Measurements from ENCODE around the gene AMMECR1L. TPM values are rescaled to one million over a fixed set of nuclear protein-coding genes. Genes with fewer than 3 reads are reported as not detected.

The AMMECR1L gene
- polyA plus RNA-seq, 2 of the 4 experiments (the other 2 are of a cell fraction), result 15.6 to 23.0 TPM

DNA sequence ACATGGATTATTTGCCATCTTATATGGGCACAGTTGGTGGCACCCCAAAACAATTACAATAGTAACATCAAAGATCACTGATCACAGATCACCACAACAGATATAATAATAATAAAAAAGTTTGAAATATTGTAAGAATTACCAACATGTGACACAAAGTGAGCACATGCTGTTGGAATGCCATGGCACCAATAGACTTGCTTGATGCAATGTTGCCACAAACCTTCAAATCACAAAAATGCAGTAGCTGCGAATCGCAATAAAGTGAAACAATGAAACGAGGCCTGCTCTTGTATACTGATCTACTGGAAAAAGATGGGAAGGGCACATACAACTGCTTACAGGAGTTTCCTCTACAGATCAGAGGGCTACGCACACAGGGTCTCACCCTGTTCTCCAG is 32.2 kb upstream of the AMMECR1L start (continued):
- no peak for TF ChIP-seq HOXA7 (CRISPR knock-in tag; IDR thresholded peaks at IDR 0.05)
- no peak for TF ChIP-seq RAD21 (conservative IDR thresholded peaks at IDR 0.05 in 1 of 2, IDR thresholded peaks at IDR 0.05 in 1 of 2)
- TF ChIP-seq ZNF302 (CRISPR knock-in tag; IDR thresholded peaks at IDR 0.05), result no peak
- TF ChIP-seq NR3C1 (IDR thresholded peaks at IDR 0.05), result no peak
- TF ChIP-seq CEBPB (IDR thresholded peaks at IDR 0.05), result no peak
- no peak for TF ChIP-seq EHF (CRISPR knock-in tag; IDR thresholded peaks at IDR 0.05)
- TF ChIP-seq FOSB (CRISPR knock-in tag; IDR thresholded peaks at IDR 0.05), result no peak

DNA sequence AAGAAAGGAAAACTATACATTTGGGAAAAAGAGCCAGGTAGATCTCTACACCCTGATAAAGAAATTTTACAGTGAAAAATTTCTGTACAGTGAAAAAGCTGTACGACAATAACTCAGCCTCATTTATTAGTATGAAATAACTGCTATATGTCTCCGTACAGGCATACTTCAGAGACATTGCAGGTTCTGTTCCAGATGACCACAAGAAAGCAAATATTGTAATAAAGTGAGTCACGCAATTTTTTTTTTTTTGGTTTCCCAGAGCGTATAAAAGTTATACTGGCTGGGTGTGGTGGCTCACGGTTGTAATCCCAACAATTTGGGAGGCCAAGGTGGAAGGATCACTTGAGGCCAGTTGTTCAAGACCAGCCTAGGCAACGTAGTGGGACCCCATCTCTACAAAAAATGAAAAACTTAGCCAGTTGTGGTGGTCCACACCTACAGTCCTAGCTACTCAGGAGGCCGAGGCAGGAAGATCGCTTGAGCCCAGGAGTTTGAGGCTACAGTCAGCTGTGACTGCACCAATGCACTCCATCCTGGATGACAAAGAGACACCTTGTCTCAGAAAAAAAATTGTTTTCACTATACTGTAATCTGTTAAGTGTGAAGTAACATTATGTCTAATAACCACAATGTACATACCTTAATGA is 28.2 kb upstream of the AMMECR1L start:
- CTCF ChIA-PET, result no interaction called here
- 30% methylated on average over 8 of the region's 8 CpGs for WGBS (ENCODE audit: missing lambda C conversion rate)
- peak; percentile 18; the same call in 1 of the 2 replicates for TF ChIP-seq MAX (IDR thresholded peaks at IDR 0.05)
- TF ChIP-seq CHD4 (IDR thresholded peaks at IDR 0.05; ENCODE audit: borderline replicate concordance), result no peak
- TF ChIP-seq EHF (CRISPR knock-in tag; IDR thresholded peaks at IDR 0.05), result no peak
- TF ChIP-seq JUNB (IDR thresholded peaks at IDR 0.05), result 0 out of 2 replicates have a peak, but pooled peaks have one; percentile 38
- TF ChIP-seq CEBPB (IDR thresholded peaks at IDR 0.05), result peak in 1 of 2 experiments; percentile 37; a peak in 1 of 4 replicates
- no peak for TF ChIP-seq RNF2 (IDR thresholded peaks at IDR 0.05; ENCODE audit: borderline replicate concordance, low read depth)
- peak; percentile 63 for TF ChIP-seq FOSL2 (IDR thresholded peaks at IDR 0.05)
- TF ChIP-seq FOSL2 (CRISPR knock-in tag; IDR thresholded peaks at IDR 0.05), result peak; percentile 85
- ATAC-seq (peak; percentile 88), FAIRE-seq (no peak), DNase-seq (ENCODE audit: low read depth in 1 of 2, low spot score in 1 of 2) (peak; percentile 31 to 65)
- Histone ChIP-seq H3K4me3 (no peak overlapping the region), H3K9me3 (no peaks in the 10 kb centered on the region), H3K4me2 (peak overlapping the region; percentile 19; the same call in 1 of the 3 replicates), H3K4me1 (peaks cover 11% of the 10 kb centered on the region; the same call in 2 of the 3 replicates), H3K27ac (0 out of 6 replicates have a peak overlapping the region, but pooled peaks of 1 of the 2 experiments have one; percentile 1)
- POLR2A ChIA-PET, result interaction anchor here (0.7 kb wide), 1 partner anchor 14 kb away, joined by 3 read pairs; no protein-coding TSS in a partner anchor

DNA sequence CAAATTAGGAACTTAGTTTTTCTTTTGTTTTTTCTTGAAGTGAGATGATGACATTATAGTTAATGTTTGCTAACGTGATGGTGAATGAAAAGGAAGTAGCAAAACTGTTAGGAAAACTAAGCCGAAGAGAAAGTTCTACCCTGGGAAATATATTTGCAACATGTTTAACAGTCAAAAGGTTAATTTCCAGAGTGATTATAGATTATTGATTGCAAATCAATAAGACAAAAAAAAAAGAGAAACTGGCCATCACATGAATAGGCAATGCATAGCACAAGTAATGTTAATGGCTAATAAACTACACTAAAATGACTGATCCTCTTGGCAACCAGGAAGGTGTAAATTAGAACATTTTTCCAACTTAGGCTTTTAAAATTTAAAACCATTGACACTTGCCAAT is 26.0 kb upstream of the AMMECR1L start:
- Histone ChIP-seq H3K9me3 (no peaks in the 10 kb centered on the region), H3K4me2 (no peak overlapping the region), H3K27ac (no peak overlapping the region), H3K4me3 (no peak overlapping the region), H3K4me1 (peaks cover 11% of the 10 kb centered on the region; the same call in 2 of the 3 replicates)
- no peak for DNase-seq (ENCODE audit: low read depth in 1 of 2, low spot score in 1 of 2)
- no peak for ATAC-seq
- FAIRE-seq, result no peak
- ChIA-PET POLR2A (no interaction called here), CTCF (no interaction called here)
- WGBS (ENCODE audit: missing lambda C conversion rate), result 54% methylated on average over 2 of the region's 2 CpGs
- TF ChIP-seq NPAS2 (CRISPR knock-in tag; IDR thresholded peaks at IDR 0.05; ENCODE audit: borderline replicate concordance) (no peak), CHD4 (IDR thresholded peaks at IDR 0.05; ENCODE audit: borderline replicate concordance) (no peak), PHF8 (IDR thresholded peaks at IDR 0.05; ENCODE audit: borderline replicate concordance, low read depth) (no peak), RARB (CRISPR knock-in tag; IDR thresholded peaks at IDR 0.05) (no peak), USF2 (IDR thresholded peaks at IDR 0.05) (no peak), CHD2 (IDR thresholded peaks at IDR 0.05; ENCODE audit: low read length, partially characterized antibody) (no peak), HOXA7 (CRISPR knock-in tag; IDR thresholded peaks at IDR 0.05) (no peak)

DNA sequence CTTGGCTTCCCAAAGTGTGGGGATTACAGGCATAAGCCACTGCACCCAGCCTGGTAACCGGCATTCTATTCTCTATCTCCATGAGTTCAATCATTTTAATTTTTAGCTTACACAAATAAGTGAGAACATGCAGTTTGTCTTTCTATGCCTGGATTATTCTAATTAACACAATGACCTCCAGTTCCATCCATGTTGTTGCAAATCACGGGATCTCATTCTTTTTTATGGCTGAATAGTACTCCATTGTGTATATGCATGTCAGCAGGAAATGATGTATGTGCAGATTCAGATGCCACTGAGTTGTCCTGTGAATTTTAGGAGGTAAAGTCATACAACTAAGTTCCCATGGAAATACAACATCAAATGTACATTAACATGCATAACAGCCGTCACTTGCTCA is 24.7 kb upstream of the AMMECR1L start:
- FAIRE-seq (no peak), DNase-seq (ENCODE audit: low read depth in 1 of 2, low spot score in 1 of 2) (no peak), ATAC-seq (no peak)
- 86% methylated on average over 3 of the region's 3 CpGs for WGBS (ENCODE audit: missing lambda C conversion rate)
- Histone ChIP-seq H3K9me3 (no peaks in the 10 kb centered on the region), H3K4me2 (no peak overlapping the region), H3K27ac (no peak overlapping the region), H3K4me3 (no peak overlapping the region), H3K4me1 (peaks cover 15% of the 10 kb centered on the region; the same call in 2 of the 3 replicates)
- TF ChIP-seq RCOR1 (IDR thresholded peaks at IDR 0.05; ENCODE audit: low read depth, low read length) (no peak), KDM1A (IDR thresholded peaks at IDR 0.05; ENCODE audit: low read depth) (no peak), USF2 (IDR thresholded peaks at IDR 0.05) (no peak), MAFK (IDR thresholded peaks at IDR 0.05; ENCODE audit: partially characterized antibody) (no peak), MAX (IDR thresholded peaks at IDR 0.05) (no peak), EP300 (IDR thresholded peaks at IDR 0.05) (no peak), HOXB5 (CRISPR knock-in tag; IDR thresholded peaks at IDR 0.05) (no peak), ZNF302 (CRISPR knock-in tag; IDR thresholded peaks at IDR 0.05) (no peak)
- POLR2A ChIA-PET, result no interaction called here
- CTCF ChIA-PET, result no interaction called here
